ENCODE results near the gene TBCB. TPM values are rescaled to one million over a fixed set of nuclear protein-coding genes. Genes with fewer than 3 reads are reported as not detected.

TBCB gene
- total and polyA plus RNA-seq, 3 experiments from 2014 or later = 135 to 261 (median 137) TPM

GRCh38 chr19:36114721-36115452 is 381 bp upstream of the TBCB start, which contains the start of gene POLR2I:
TSS of gene POLR2I (minus strand) at chr19:36114875. CDS start at chr19:36114856, 19 bp downstream.
- Histone ChIP-seq H3K4me1 (ENCODE audit: insufficient read depth, low read length) (peaks cover 29% of the 10 kb centered on the region), H3K9me3 (ENCODE audit: low read length) (no peaks in the 10 kb centered on the region), H3K4me3 (ENCODE audit: low read length) (peak within 1 kb of the TSS; percentile 99), H3K27ac (ENCODE audit: low read depth, low read length) (peak within 1 kb of the TSS; percentile 95), H3K27me3 (ENCODE audit: insufficient read depth, low read length, poor library complexity, severe bottlenecking) (no peaks in the 10 kb centered on the region), H3K36me3 (ENCODE audit: insufficient read depth, low read length) (peaks cover 16% of the 10 kb centered on the region)
- Mint-ChIP-seq H3K9me3 (peaks cover 0 to 3% (median 0%) of the 10 kb centered on the region in 5 donors), H3K4me3 (peak within 1 kb of the TSS; percentile 82 to 94 (median 90)), H3K27ac (peak within 1 kb of the TSS; percentile 91 to 99 (median 97)), H3K4me1 (peaks cover 33 to 55% (median 48%) of the 10 kb centered on the region in 3 donors), H3K27me3 (peaks cover 0 to 7% of the 10 kb centered on the region in 2 donors), H3K36me3 (peaks cover 5 to 66% (median 13%) of the 10 kb centered on the region in 3 donors)
- peak; percentile 97 to 100 (median 99) for DNase-seq
- POLR2A ChIA-PET = interaction anchor here (0.7 to 2.5 kb wide), 7 partner anchors 13 to 374 kb away, joined by 4 to 11 read pairs (median 5); partner anchors contain the start of genes CAPNS1, THAP8, ZNF146 and ZNF565
- CTCF ChIA-PET = interaction anchor here (0.7 to 3.7 kb wide), 6 partner anchors 13 to 162 kb away, joined by 3 to 22 read pairs (median 4); no protein-coding TSS in a partner anchor

- H3K4me3 Mint-ChIP-seq = peak overlapping the region; percentile 82 to 94 (median 90)
- no peak for DNase-seq
- peaks cover 0 to 7% of the 10 kb centered on the region in 2 donors for H3K27me3 Mint-ChIP-seq
- peak overlapping the region; percentile 95 for H3K27ac ChIP-seq (ENCODE audit: low read depth, low read length)
- H3K27me3 ChIP-seq (ENCODE audit: insufficient read depth, low read length, poor library complexity, severe bottlenecking) = no peaks in the 10 kb centered on the region
- H3K36me3 ChIP-seq (ENCODE audit: insufficient read depth, low read length) = peaks cover 22% of the 10 kb centered on the region
- ChIA-PET CTCF (interaction anchor here (3.7 kb wide), 1 partner anchor 11 kb away, joined by 22 read pairs; no protein-coding TSS in a partner anchor), POLR2A (interaction anchor here (2.5 kb wide), 1 partner anchor 11 kb away, joined by 10 read pairs; no protein-coding TSS in a partner anchor)
- H3K4me1 Mint-ChIP-seq = peaks cover 37 to 58% (median 51%) of the 10 kb centered on the region in 3 donors
- peaks cover 0 to 3% (median 0%) of the 10 kb centered on the region in 5 donors for H3K9me3 Mint-ChIP-seq
- peak overlapping the region; percentile 99 for H3K4me3 ChIP-seq (ENCODE audit: low read length)
- H3K36me3 Mint-ChIP-seq = peaks cover 5 to 76% (median 16%) of the 10 kb centered on the region in 3 donors
- H3K9me3 ChIP-seq (ENCODE audit: low read length) = no peaks in the 10 kb centered on the region
- H3K27ac Mint-ChIP-seq = peak overlapping the region in 7 of 8 donors; percentile 69 to 99 (median 96)
- H3K4me1 ChIP-seq (ENCODE audit: insufficient read depth, low read length) = peaks cover 29% of the 10 kb centered on the region
These were observed 1.0 kb downstream of the TBCB start for GRCh38 chr19:36116344-36116637.

- peaks cover 20 to 34% (median 24%) of the 10 kb centered on the region in 3 donors for H3K4me1 Mint-ChIP-seq
- DNase-seq = no peak
- no peaks in the 10 kb centered on the region for H3K9me3 Mint-ChIP-seq
- Histone ChIP-seq H3K27ac (ENCODE audit: low read depth, low read length) (no peak overlapping the region), H3K4me3 (ENCODE audit: low read length) (no peak overlapping the region), H3K36me3 (ENCODE audit: insufficient read depth, low read length) (peaks cover 23% of the 10 kb centered on the region), H3K9me3 (ENCODE audit: low read length) (no peaks in the 10 kb centered on the region), H3K4me1 (ENCODE audit: insufficient read depth, low read length) (peaks cover 15% of the 10 kb centered on the region), H3K27me3 (ENCODE audit: insufficient read depth, low read length, poor library complexity, severe bottlenecking) (no peaks in the 10 kb centered on the region)
- peak overlapping the region in 1 of 7 donors; percentile 73 for H3K4me3 Mint-ChIP-seq
- peaks cover 0 to 67% (median 14%) of the 10 kb centered on the region in 3 donors for H3K36me3 Mint-ChIP-seq
- POLR2A ChIA-PET = no interaction called here
- CTCF ChIA-PET = no interaction called here
- peak overlapping the region in 3 of 8 donors; percentile 29 to 70 (median 40) for H3K27ac Mint-ChIP-seq
- peaks cover 0 to 1% of the 10 kb centered on the region in 2 donors for H3K27me3 Mint-ChIP-seq
These were observed 5.1 kb downstream of the TBCB start for GRCh38 chr19:36120092-36120983.

GRCh38 chr19:36120984-36121358 is 5.7 kb downstream of the TBCB start:
- Histone ChIP-seq H3K27me3 (ENCODE audit: insufficient read depth, low read length, poor library complexity, severe bottlenecking) (no peaks in the 10 kb centered on the region), H3K9me3 (ENCODE audit: low read length) (no peaks in the 10 kb centered on the region), H3K4me3 (ENCODE audit: low read length) (no peak overlapping the region), H3K27ac (ENCODE audit: low read depth, low read length) (no peak overlapping the region), H3K4me1 (ENCODE audit: insufficient read depth, low read length) (peaks cover 12% of the 10 kb centered on the region), H3K36me3 (ENCODE audit: insufficient read depth, low read length) (peaks cover 26% of the 10 kb centered on the region)
- Mint-ChIP-seq H3K9me3 (no peaks in the 10 kb centered on the region), H3K36me3 (peaks cover 0 to 72% (median 19%) of the 10 kb centered on the region in 3 donors), H3K4me1 (peaks cover 18 to 30% (median 21%) of the 10 kb centered on the region in 3 donors), H3K27ac (no peak overlapping the region), H3K27me3 (peaks cover 0 to 1% of the 10 kb centered on the region in 2 donors), H3K4me3 (no peak overlapping the region)
- DNase-seq = no peak
- ChIA-PET POLR2A (no interaction called here), CTCF (no interaction called here)

GRCh38 chr19:36121486-36122124 is 6.3 kb downstream of the TBCB start:
- no peaks in the 10 kb centered on the region for H3K27me3 ChIP-seq (ENCODE audit: insufficient read depth, low read length, poor library complexity, severe bottlenecking)
- CTCF ChIA-PET = no interaction called here
- Mint-ChIP-seq H3K9me3 (no peaks in the 10 kb centered on the region), H3K36me3 (peaks cover 0 to 69% (median 17%) of the 10 kb centered on the region in 3 donors), H3K27ac (no peak overlapping the region), H3K4me1 (peaks cover 14 to 24% (median 16%) of the 10 kb centered on the region in 3 donors), H3K4me3 (no peak overlapping the region), H3K27me3 (peaks cover 0 to 1% of the 10 kb centered on the region in 2 donors)
- peaks cover 5% of the 10 kb centered on the region for H3K4me1 ChIP-seq (ENCODE audit: insufficient read depth, low read length)
- no peak overlapping the region for H3K4me3 ChIP-seq (ENCODE audit: low read length)
- no peak for DNase-seq
- H3K27ac ChIP-seq (ENCODE audit: low read depth, low read length) = no peak overlapping the region
- peaks cover 26% of the 10 kb centered on the region for H3K36me3 ChIP-seq (ENCODE audit: insufficient read depth, low read length)
- POLR2A ChIA-PET = interaction anchor here (0.7 kb wide), 1 partner anchor 223 kb away, joined by 9 read pairs; no protein-coding TSS in a partner anchor
- H3K9me3 ChIP-seq (ENCODE audit: low read length) = no peaks in the 10 kb centered on the region

- H3K27ac ChIP-seq (ENCODE audit: low read depth, low read length) = no peak overlapping the region
- H3K36me3 ChIP-seq (ENCODE audit: insufficient read depth, low read length) = peaks cover 9% of the 10 kb centered on the region
- peaks cover 11 to 14% (median 12%) of the 10 kb centered on the region in 3 donors for H3K4me1 Mint-ChIP-seq
- peaks cover 0 to 44% (median 8%) of the 10 kb centered on the region in 3 donors for H3K36me3 Mint-ChIP-seq
- H3K4me3 ChIP-seq (ENCODE audit: low read length) = no peak overlapping the region
- H3K4me1 ChIP-seq (ENCODE audit: insufficient read depth, low read length) = peaks cover 5% of the 10 kb centered on the region
- POLR2A ChIA-PET = interaction anchor here (0.5 kb wide), 1 partner anchor 364 kb away, joined by 4 read pairs; the partner anchor contains the start of gene ZNF566
- H3K9me3 ChIP-seq (ENCODE audit: low read length) = no peaks in the 10 kb centered on the region
- DNase-seq = no peak
- H3K27ac Mint-ChIP-seq = peak overlapping the region in 3 of 8 donors; percentile 15 to 58 (median 32)
- no peaks in the 10 kb centered on the region for H3K27me3 ChIP-seq (ENCODE audit: insufficient read depth, low read length, poor library complexity, severe bottlenecking)
- peak overlapping the region in 2 of 7 donors; percentile 13 to 68 for H3K4me3 Mint-ChIP-seq
- CTCF ChIA-PET = interaction anchor here (1.0 to 8.3 kb wide), 2 partner anchors 19 to 46 kb away, joined by 3 to 165 read pairs; no protein-coding TSS in a partner anchor
- H3K27me3 Mint-ChIP-seq = no peaks in the 10 kb centered on the region
- H3K9me3 Mint-ChIP-seq = no peaks in the 10 kb centered on the region
These were observed 10.3 kb downstream of the TBCB start for GRCh38 chr19:36125557-36125956.

- Histone ChIP-seq H3K27ac (ENCODE audit: low read depth, low read length) (peak overlapping the region; percentile 45), H3K9me3 (ENCODE audit: low read length) (no peaks in the 10 kb centered on the region), H3K4me3 (ENCODE audit: low read length) (peak overlapping the region; percentile 69), H3K27me3 (ENCODE audit: insufficient read depth, low read length, poor library complexity, severe bottlenecking) (no peaks in the 10 kb centered on the region), H3K36me3 (ENCODE audit: insufficient read depth, low read length) (peaks cover 7% of the 10 kb centered on the region), H3K4me1 (ENCODE audit: insufficient read depth, low read length) (peaks cover 10% of the 10 kb centered on the region)
- Mint-ChIP-seq H3K9me3 (no peaks in the 10 kb centered on the region), H3K36me3 (peaks cover 0 to 28% (median 5%) of the 10 kb centered on the region in 3 donors), H3K4me3 (peak overlapping the region; percentile 90 to 97 (median 94)), H3K27ac (peak overlapping the region; percentile 83 to 95 (median 92)), H3K4me1 (peaks cover 22 to 26% (median 24%) of the 10 kb centered on the region in 3 donors), H3K27me3 (no peaks in the 10 kb centered on the region)
- ChIA-PET POLR2A (interaction anchor here (0.6 to 1.6 kb wide), 4 partner anchors 10 to 13 kb away, joined by 4 to 10 read pairs (median 4); partner anchors contain the start of genes CAPNS1, POLR2I and TBCB), CTCF (interaction anchor here (0.6 to 8.3 kb wide), 23 partner anchors 7 to 361 kb away, joined by 3 to 165 read pairs (median 4); partner anchors contain the start of genes ALKBH6, CAPNS1, POLR2I and TBCB)
- DNase-seq = no peak
These were observed 13.1 kb downstream of the TBCB start for GRCh38 chr19:36128392-36128736.
